Neural crest cell (in vitro differentiated cells): ENCODE measurements around the gene TBC1D3C. TPM values are rescaled to one million over a fixed set of nuclear protein-coding genes. Genes with fewer than 3 reads are reported as not detected.
"Not testable (repeated sequence)": the region's sequence is repeated elsewhere in the genome, so short reads cannot be mapped to it uniquely, and the experiment has no call there.

Experiments
- DNase-seq: peaks from one replicate; pipeline ENCODE4 v3.0.0; 2021; ENCODE audit warnings: low read depth, mixed read lengths, low spot score
- H3K27ac Mint-ChIP-seq: one replicate; pipeline ENCODE4 v1.8.0; 2021; ENCODE audit warnings: mild to moderate bottlenecking, mixed read lengths; ENCODE audit not compliant: unreplicated experiment
- H3K27me3 Mint-ChIP-seq: 2 replicates; pipeline ENCODE4 v1.8.0; 2021; ENCODE audit warnings: low read depth, mild to moderate bottlenecking, mixed read lengths
- H3K36me3 Mint-ChIP-seq: 2 replicates; pipeline ENCODE4 v1.8.0; 2021; ENCODE audit warnings: low read depth, mild to moderate bottlenecking, mixed read lengths
- H3K4me1 Mint-ChIP-seq: 2 replicates; pipeline ENCODE4 v1.8.0; 2021; ENCODE audit warnings: mixed read lengths
- H3K4me3 Mint-ChIP-seq: one replicate; pipeline ENCODE4 v1.8.0; 2021; ENCODE audit warnings: mild to moderate bottlenecking, mixed read lengths
- H3K9me3 Mint-ChIP-seq: 2 replicates; pipeline ENCODE4 v1.8.0; 2021; ENCODE audit warnings: mixed read lengths
- long read RNA-seq: library from polyadenylated mRNA; unstranded; transcript quantifications from one replicate; pipeline ENCODE4 v2.0.0, GENCODE V29; 2020
- total RNA-seq: library from RNA; stranded (reverse); gene quantifications from 2 replicates; pipeline ENCODE4 v1.2.1, GENCODE V29; 2021

TBC1D3C gene
- not detected in 2 replicates for total RNA-seq
- long read RNA-seq, result 0 reads

- not testable (repeated sequence) for H3K27ac Mint-ChIP-seq, H3K4me3 Mint-ChIP-seq, H3K27me3 Mint-ChIP-seq, H3K9me3 Mint-ChIP-seq, H3K36me3 Mint-ChIP-seq, H3K4me1 Mint-ChIP-seq, DNase-seq
Measured at GRCh38 chr17:38068534-38068933, at the start of gene TBC1D3C. Gene TBC1D3C (minus strand): TSS chr17:38068634. CDS start chr17:38067066, 1,568 bp downstream.

GRCh38 chr17:38099262-38099661 lies 30.8 kb upstream of the TBC1D3C start:
- H3K36me3 Mint-ChIP-seq, H3K9me3 Mint-ChIP-seq, H3K4me1 Mint-ChIP-seq, H3K27me3 Mint-ChIP-seq, DNase-seq, H3K4me3 Mint-ChIP-seq, H3K27ac Mint-ChIP-seq: not testable (repeated sequence)

- not testable (repeated sequence) for DNase-seq, H3K27ac Mint-ChIP-seq, H3K4me1 Mint-ChIP-seq, H3K9me3 Mint-ChIP-seq, H3K4me3 Mint-ChIP-seq, H3K36me3 Mint-ChIP-seq, H3K27me3 Mint-ChIP-seq
Measured at GRCh38 chr17:38094059-38094694, 25.7 kb upstream of the TBC1D3C start.

GRCh38 chr17:38088120-38088519 lies 19.7 kb upstream of the TBC1D3C start:
- H3K4me1 Mint-ChIP-seq, H3K27me3 Mint-ChIP-seq, H3K4me3 Mint-ChIP-seq, H3K9me3 Mint-ChIP-seq, DNase-seq, H3K36me3 Mint-ChIP-seq, H3K27ac Mint-ChIP-seq: not testable (repeated sequence)

GRCh38 chr17:38087344-38087743 lies 18.9 kb upstream of the TBC1D3C start:
- H3K36me3 Mint-ChIP-seq, H3K27ac Mint-ChIP-seq, H3K4me3 Mint-ChIP-seq, H3K27me3 Mint-ChIP-seq, H3K9me3 Mint-ChIP-seq, DNase-seq, H3K4me1 Mint-ChIP-seq: not testable (repeated sequence)

Other genes with a start within 250 kb of the TBC1D3C start
- not detected in 2 replicates for gene TBC1D3K, start 144.2 kb downstream of the TBC1D3C start, total RNA-seq
- 26.7 and 26.9 TPM in 2 replicates for gene TBC1D3L, start 79.6 kb downstream of the TBC1D3C start, total RNA-seq
- gene TBC1D3D, start 64.7 kb downstream of the TBC1D3C start, total RNA-seq, result 0.23 and 0.50 TPM in 2 replicates
- not detected in 2 replicates for gene TBC1D3E, start 59.3 kb upstream of the TBC1D3C start, total RNA-seq
- gene TBC1D3, start 123.9 kb upstream of the TBC1D3C start, total RNA-seq, result not detected in 2 replicates
- gene MRPL45, start 228.5 kb upstream of the TBC1D3C start, total RNA-seq, result 45.5 and 47.5 TPM in 2 replicates